IMR-90 (cell line): ENCODE data around the gene CHMP5. TPM values are rescaled to one million over a fixed set of nuclear protein-coding genes. Genes with fewer than 3 reads are reported as not detected.

Source experiments
- ATAC-seq: fragments of 200-7000 bp; cut with Tn5 transposase; 2 replicates; pipeline ENCODE4 v1.9.1; 2020; ENCODE audit warnings: low read depth, mild to moderate bottlenecking, moderate library complexity
- BruUV-seq: library from RNA; stranded (reverse); fragments of 400-500 nt; replicated peaks from 2 replicates; lab custom pipeline; 2021; lab: Mats Ljungman, UMichigan
- CTCF ChIA-PET: fragments of 300-600 bp; formaldehyde crosslinking; extraction: SDS; loops from one replicate; lab custom pipeline; 2021; ENCODE audit warnings: antibody characterized with exemption; lab: Yijun Ruan, JAX
- POLR2A ChIA-PET: fragments of 300-600 bp; sonication (Branson Sonifier 250); formaldehyde crosslinking; loops from one replicate; lab custom pipeline; 2022; ENCODE audit warnings: antibody characterized with exemption; ENCODE audit not compliant: unreplicated experiment; lab: Charles Lee
- DNase-seq: peaks from one replicate; pipeline ENCODE4 v3.0.0; 2013
- H2AFZ ChIP-seq: replicated peaks from 2 replicates; pipeline ENCODE3; 2013; ENCODE audit warnings: low read length, mild to moderate bottlenecking; ENCODE audit not compliant: poor library complexity
- H2AK5ac ChIP-seq: 2 replicates; pipeline ENCODE4 v1.6.1; 2013; ENCODE audit warnings: low read depth, low read length, inconsistent platforms
- H2AK9ac ChIP-seq: replicated peaks from 2 replicates; pipeline ENCODE3; 2013; ENCODE audit warnings: mild to moderate bottlenecking, low read depth, low read length, moderate library complexity; ENCODE audit not compliant: poor library complexity
- H2BK120ac ChIP-seq: 2 replicates; pipeline ENCODE4 v1.6.1; 2013; ENCODE audit warnings: low read depth, low read length, inconsistent platforms
- H2BK15ac ChIP-seq: 3 replicates; pipeline ENCODE4 v1.6.1; 2013; ENCODE audit warnings: low read depth, low read length, inconsistent platforms
- H2BK20ac ChIP-seq: 2 replicates; pipeline ENCODE4 v1.6.1; 2013; ENCODE audit warnings: low read depth, mild to moderate bottlenecking, inconsistent platforms, low read length, moderate library complexity
- H2BK5ac ChIP-seq: 2 replicates; pipeline ENCODE4 v1.6.1; 2013; ENCODE audit warnings: mild to moderate bottlenecking, low read depth, low read length, inconsistent platforms; ENCODE audit not compliant: poor library complexity, severe bottlenecking
- H3K14ac ChIP-seq: replicated peaks from 2 replicates; pipeline ENCODE4 v1.6.1; 2013; ENCODE audit warnings: low read depth, low read length, inconsistent platforms
- H3K18ac ChIP-seq: 2 replicates; pipeline ENCODE4 v1.6.1; 2013; ENCODE audit warnings: low read depth, low read length, control low read depth
- H3K23ac ChIP-seq: 2 replicates; pipeline ENCODE4 v1.6.1; 2013; ENCODE audit warnings: low read depth, low read length, inconsistent platforms
- H3K27ac ChIP-seq: 2 replicates; pipeline ENCODE4 v1.5.1; 2013; ENCODE audit warnings: mild to moderate bottlenecking, control low read depth, low read length; ENCODE audit not compliant: insufficient read depth
- H3K27me3 ChIP-seq: 2 replicates; pipeline ENCODE4 v1.6.1; 2013; ENCODE audit warnings: low read length; ENCODE audit not compliant: control insufficient read depth, insufficient read depth
- H3K36me3 ChIP-seq: 2 replicates; pipeline ENCODE4 v1.6.1; 2013; ENCODE audit warnings: low read length, mixed read lengths; ENCODE audit not compliant: control insufficient read depth, insufficient read depth
- H3K4ac ChIP-seq: 2 replicates; pipeline ENCODE4 v1.6.1; 2013; ENCODE audit warnings: low read depth, low read length, inconsistent platforms
- H3K4me1 ChIP-seq: 2 replicates; pipeline ENCODE4 v1.6.1; 2013; ENCODE audit warnings: low read length, mixed read lengths; ENCODE audit not compliant: control insufficient read depth, insufficient read depth
- H3K4me2 ChIP-seq: 2 replicates; pipeline ENCODE4 v1.6.1; 2013; ENCODE audit warnings: low read depth, mild to moderate bottlenecking, control low read depth, low read length, moderate library complexity
- H3K4me3 ChIP-seq: 2 replicates; pipeline ENCODE4 v1.5.1; 2013; ENCODE audit warnings: low read depth, mild to moderate bottlenecking, control low read depth, low read length, moderate library complexity; ENCODE audit not compliant: insufficient read depth
- H3K56ac ChIP-seq: 2 replicates; pipeline ENCODE4 v1.6.1; 2013; ENCODE audit warnings: low read length, inconsistent platforms; ENCODE audit not compliant: insufficient read depth; ENCODE audit errors: extremely low read depth
- H3K79me1 ChIP-seq, 2 experiments: 2 replicates each; pipeline ENCODE4 v1.6.1; 2013; ENCODE audit warnings: low read length in 2 of 2, inconsistent platforms in 1 of 2, low read depth in 1 of 2
- H3K9ac ChIP-seq: 2 replicates; pipeline ENCODE4 v1.6.1; 2013; ENCODE audit warnings: low read depth, low read length, control low read depth
- H3K9me1 ChIP-seq: 2 replicates; pipeline ENCODE4 v1.6.1; 2013; ENCODE audit warnings: low read length, inconsistent platforms; ENCODE audit not compliant: insufficient read depth
- H3K9me3 ChIP-seq: 2 replicates; pipeline ENCODE4 v1.6.1; 2013; ENCODE audit warnings: low read length; ENCODE audit not compliant: control insufficient read depth, insufficient read depth
- H4K20me1 ChIP-seq: 2 replicates; pipeline ENCODE4 v1.6.1; 2013; ENCODE audit warnings: low read length, inconsistent platforms; ENCODE audit not compliant: insufficient read depth
- H4K5ac ChIP-seq: 2 replicates; pipeline ENCODE4 v1.6.1; 2013; ENCODE audit warnings: mild to moderate bottlenecking, low read depth, low read length, control low read depth
- H4K8ac ChIP-seq, 2 experiments: 2 replicates each; pipeline ENCODE4 v1.6.1; 2013; ENCODE audit warnings: low read depth in 2 of 2, low read length in 2 of 2, control low read depth in 1 of 2, inconsistent platforms in 1 of 2
- H4K91ac ChIP-seq: 2 replicates; pipeline ENCODE4 v1.6.1; 2013; ENCODE audit warnings: low read depth, low read length, inconsistent platforms; ENCODE audit not compliant: insufficient read depth
- BHLHE40 ChIP-seq: fragments of 150-350 bp; IDR thresholded peaks from 2 replicates; pipeline ENCODE4 v1.6.1; 2016; ENCODE audit warnings: mild to moderate bottlenecking, low read depth, low read length
- CEBPB ChIP-seq: IDR thresholded peaks from 2 replicates; pipeline ENCODE4 v1.6.1; 2012; ENCODE audit warnings: low read depth, low read length, improper control_type of control experiment
- CHD1 ChIP-seq: IDR thresholded peaks from 2 replicates; pipeline ENCODE4 v1.6.1; 2012; ENCODE audit warnings: low read depth, low read length, improper control_type of control experiment
- CTCF ChIP-seq: conservative IDR thresholded peaks from 2 replicates; pipeline ENCODE4 v1.5.1; 2012; ENCODE audit warnings: mild to moderate bottlenecking, low read depth, low read length, improper control_type of control experiment
- FOS ChIP-seq: fragments of 150-350 bp; IDR thresholded peaks from 2 replicates; pipeline ENCODE4 v1.6.1; 2016; ENCODE audit warnings: low read depth, low read length
- MAFK ChIP-seq: IDR thresholded peaks from 2 replicates; pipeline ENCODE4 v1.6.1; 2012; ENCODE audit warnings: low read depth, low read length, improper control_type of control experiment
- MXI1 ChIP-seq: IDR thresholded peaks from 2 replicates; pipeline ENCODE4 v1.6.1; 2012; ENCODE audit warnings: low read depth, mild to moderate bottlenecking, low read length, moderate library complexity, borderline replicate concordance
- NFE2L2 ChIP-seq: fragments of 150-350 bp; IDR thresholded peaks from 2 replicates; pipeline ENCODE4 v1.6.1; 2016; ENCODE audit warnings: low read depth, mild to moderate bottlenecking, low read length
- POLR2A ChIP-seq: IDR thresholded peaks from 2 replicates; pipeline ENCODE4 v1.6.1; 2012; ENCODE audit warnings: mild to moderate bottlenecking, low read depth, low read length
- RAD21 ChIP-seq: IDR thresholded peaks from 2 replicates; pipeline ENCODE4 v1.6.1; 2012; ENCODE audit warnings: low read length, improper control_type of control experiment
- RCOR1 ChIP-seq: IDR thresholded peaks from 2 replicates; pipeline ENCODE4 v1.6.1; 2012; ENCODE audit warnings: mild to moderate bottlenecking, low read length, improper control_type of control experiment; ENCODE audit not compliant: insufficient replicate concordance
- RFX5 ChIP-seq: IDR thresholded peaks from 2 replicates; pipeline ENCODE4 v1.8.0; 2012; ENCODE audit warnings: low read depth, mild to moderate bottlenecking, low read length, moderate library complexity
- WGBS, 2 experiments: methylation state at CpG; one replicate each; pipeline versions ENCODE4 v1.1.5 to v1.1.7; 2013; ENCODE audit warnings: missing lambda C conversion rate in 2 of 2; ENCODE audit not compliant: insufficient read length in 1 of 2; ENCODE audit errors: extremely low coverage in 2 of 2; 5-methylcytosine and 5-hydroxymethylcytosine counted together
- dilution Hi-C: fragments of 300-500 bp; cut with HindIII; formaldehyde crosslinking; loops from one replicate; pipeline ENCODE4 v1.14.3; 2018; ENCODE audit warnings: low sequenced_read_pairs; ENCODE audit not compliant: unreplicated experiment
- in situ Hi-C: fragments of 300-500 bp; cut with MboI; formaldehyde crosslinking; loops from 3 replicates; pipeline ENCODE4 v1.14.3; 2019; ENCODE audit warnings: low sequenced_read_pairs, inconsistent platforms, mixed read lengths
- intact Hi-C: fragments of 100-400 bp; cut with micrococcal nuclease; formaldehyde crosslinking; loops from 2 replicates; pipeline ENCODE4 v1.10.0; 2022
- polyA plus RNA-seq, 3 experiments: library from polyadenylated mRNA; depleted of rRNA; stranded (reverse); fragments of >200 nt; gene quantifications; 2 replicates each; pipeline ENCODE4 v1.2.3, GENCODE V29; 2012; ENCODE audit warnings: low replicate concordance in 1 of 3
- total RNA-seq: library from RNA; depleted of rRNA; stranded (reverse); fragments of >200 nt; gene quantifications from 2 replicates; pipeline ENCODE4 v1.2.3, GENCODE V29; 2012
- TF ChIP-seq, protein P1 (sequence below): fragments of 150-350 bp; IDR thresholded peaks from 2 replicates; pipeline ENCODE4 v1.6.1; 2017; ENCODE audit warnings: mild to moderate bottlenecking, antibody characterized with exemption, low read length, low read depth

The CHMP5 gene
- total and polyA plus RNA-seq, 2 of the 4 experiments (the other 2 are of a cell fraction) = 70.6 to 80.8 TPM

- H2BK15ac ChIP-seq = peak overlapping the region; percentile 32
- peak overlapping the region; percentile 87 for H3K4ac ChIP-seq
- peak overlapping the region; percentile 31; the same call in 1 of the 2 replicates for H3K4me2 ChIP-seq
- H4K8ac ChIP-seq = peak overlapping the region; percentile 58 to 87
- no peaks in the 10 kb centered on the region for H3K36me3 ChIP-seq
- DNase-seq (peak; percentile 85), ATAC-seq (peak; percentile 66)
- peak overlapping the region; percentile 66 for H3K14ac ChIP-seq
- H2BK120ac ChIP-seq = peak overlapping the region; percentile 89
- in situ Hi-C loops (no loop called here), intact Hi-C loops (no loop called here), dilution Hi-C loops (no loop called here)
- H3K4me1 ChIP-seq = peaks cover 18% of the 10 kb centered on the region
- H3K18ac ChIP-seq = peak overlapping the region; percentile 81
- peak overlapping the region; percentile 86 for H2AFZ ChIP-seq
- no peaks in the 10 kb centered on the region for H3K9me3 ChIP-seq
- H3K9ac ChIP-seq = no peak overlapping the region
- peak overlapping the region; percentile 89 for H4K91ac ChIP-seq
- peak overlapping the region; percentile 76; the same call in 1 of the 2 replicates for H3K23ac ChIP-seq
- H3K56ac ChIP-seq = peak overlapping the region; percentile 34; the same call in 1 of the 2 replicates
- no peaks in the 10 kb centered on the region for H3K27me3 ChIP-seq
- H2AK5ac ChIP-seq = peak overlapping the region; percentile 72
- peak overlapping the region; percentile 86 for H2BK20ac ChIP-seq
- peaks cover 0 to 3% of the 10 kb centered on the region in 2 experiments; a peak in 1 of 4 replicates for H3K79me1 ChIP-seq
- POLR2A ChIA-PET = interaction anchor here (0.6 kb wide), 1 partner anchor 29 kb away, joined by 3 read pairs; no protein-coding TSS in a partner anchor
- H2AK9ac ChIP-seq = peak overlapping the region; percentile 92
- H3K4me3 ChIP-seq = no peak overlapping the region
- 100% methylated on average over 1 of the region's 9 CpGs; no CpG with 5 or more reads in 1 of the 2 experiments for WGBS, 2 experiments
- H3K27ac ChIP-seq = peak overlapping the region; percentile 55
- CTCF ChIA-PET = interaction anchor here (0.6 to 1.3 kb wide), 3 partner anchors 9 to 55 kb away, joined by 3 to 7 read pairs (median 4); partner anchors contain the start of gene NFX1
- H3K9me1 ChIP-seq = peaks cover 29% of the 10 kb centered on the region
- no TSS peak for BruUV-seq
- peak overlapping the region; percentile 98 for H2BK5ac ChIP-seq
- H4K20me1 ChIP-seq = no peaks in the 10 kb centered on the region
- H4K5ac ChIP-seq = peak overlapping the region; percentile 75
- TF ChIP-seq BHLHE40 (no peak), MXI1 (no peak), POLR2A (peak; percentile 48; the same call in 1 of the 2 replicates), RCOR1 (no peak), NFE2L2 (no peak), MAFK (no peak), RAD21 (no peak), CTCF (no peak), RFX5 (no peak), CHD1 (no peak), CEBPB (peak; percentile 91), FOS (peak; percentile 66; the same call in 1 of the 2 replicates)
- TF ChIP-seq, protein P1, sequence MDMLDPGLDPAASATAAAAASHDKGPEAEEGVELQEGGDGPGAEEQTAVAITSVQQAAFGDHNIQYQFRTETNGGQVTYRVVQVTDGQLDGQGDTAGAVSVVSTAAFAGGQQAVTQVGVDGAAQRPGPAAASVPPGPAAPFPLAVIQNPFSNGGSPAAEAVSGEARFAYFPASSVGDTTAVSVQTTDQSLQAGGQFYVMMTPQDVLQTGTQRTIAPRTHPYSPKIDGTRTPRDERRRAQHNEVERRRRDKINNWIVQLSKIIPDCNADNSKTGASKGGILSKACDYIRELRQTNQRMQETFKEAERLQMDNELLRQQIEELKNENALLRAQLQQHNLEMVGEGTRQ = peak; percentile 23; the same call in 1 of the 2 replicates
These were observed 30.1 kb upstream of the CHMP5 start for GRCh38 chr9:33234511-33235467.
